Duodenal mucosa (tissue), 2 donors: ENCODE measurements around the gene ASB3.

ENCODE experiments used
- H3K27ac ChIP-seq: one replicate; pipeline ENCODE4 v1.7.0; 2013; ENCODE audit warnings: low read depth, low read length
- H3K27me3 ChIP-seq, 2 donors: one replicate each; pipeline ENCODE4 v1.7.0; 2013; ENCODE audit warnings: low read length in 2 of 2, control low read depth in 1 of 2; ENCODE audit not compliant: insufficient read depth in 2 of 2, control insufficient read depth in 1 of 2
- H3K36me3 ChIP-seq, 2 donors: one replicate each; pipeline ENCODE4 v1.7.0; 2013; ENCODE audit warnings: low read length in 2 of 2, control low read depth in 1 of 2; ENCODE audit not compliant: insufficient read depth in 2 of 2, control insufficient read depth in 1 of 2
- H3K4me1 ChIP-seq, 2 donors: one replicate each; pipeline ENCODE4 v1.7.0; 2013; ENCODE audit warnings: low read length in 2 of 2, control low read depth in 1 of 2; ENCODE audit not compliant: insufficient read depth in 2 of 2, control insufficient read depth in 1 of 2
- H3K4me3 ChIP-seq, 2 donors: one replicate each; pipeline ENCODE4 v1.7.0; 2013; ENCODE audit warnings: low read length in 2 of 2, low read depth in 1 of 2
- H3K9ac ChIP-seq, 2 donors: one replicate each; pipeline ENCODE4 v1.7.0; 2013; ENCODE audit warnings: low read length in 2 of 2, low read depth in 1 of 2
- H3K9me3 ChIP-seq, 2 donors: one replicate each; pipeline ENCODE4 v1.7.0; 2013; ENCODE audit warnings: low read length in 2 of 2, control low read depth in 1 of 2; ENCODE audit not compliant: control insufficient read depth in 1 of 2

The ASB3 gene

DNA sequence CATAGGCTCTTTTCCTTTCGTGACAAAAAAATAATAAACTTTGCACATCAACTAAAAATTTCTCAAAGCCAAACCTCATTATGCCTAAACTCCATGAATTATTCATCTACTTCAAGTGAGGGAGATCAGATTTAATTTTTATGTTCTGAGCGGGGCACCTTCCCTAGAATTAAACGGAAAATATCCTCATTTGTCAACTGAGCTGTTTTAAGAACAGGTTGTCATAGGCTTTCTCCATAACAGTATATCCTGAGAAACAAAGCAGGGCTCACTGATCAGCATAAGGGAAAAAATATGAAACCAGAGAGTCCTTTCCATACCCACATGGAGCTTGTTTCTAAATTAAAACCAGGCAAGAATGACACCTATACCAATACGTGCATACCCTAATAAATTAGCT, 150.6 kb downstream of the ASB3 start:
- Histone ChIP-seq H3K9ac (no peak overlapping the region), H3K36me3 (no peaks in the 10 kb centered on the region), H3K27me3 (no peaks in the 10 kb centered on the region), H3K4me1 (no peaks in the 10 kb centered on the region), H3K9me3 (no peaks in the 10 kb centered on the region), H3K27ac (no peak overlapping the region), H3K4me3 (no peak overlapping the region)

DNA sequence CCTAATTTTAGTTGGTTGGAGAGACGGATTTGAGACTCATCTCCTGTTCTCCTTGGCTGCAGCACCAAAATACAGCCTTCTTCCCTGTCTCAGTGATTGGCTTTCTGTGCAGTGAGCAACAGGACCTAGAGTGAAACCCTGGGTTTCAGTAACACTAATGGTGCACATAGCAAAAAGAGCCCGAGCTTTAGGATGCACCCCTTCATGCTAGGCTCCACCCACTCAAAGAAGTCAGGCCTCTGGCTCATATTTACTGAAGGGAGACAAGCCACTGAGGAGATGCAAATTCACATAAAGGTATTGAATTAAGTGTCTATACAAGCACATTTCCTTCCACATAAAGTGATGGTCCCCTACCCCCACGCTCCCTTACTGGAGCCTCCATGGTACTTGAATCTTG, 151.1 kb downstream of the ASB3 start:
- Histone ChIP-seq H3K4me1 (no peaks in the 10 kb centered on the region), H3K27me3 (no peaks in the 10 kb centered on the region), H3K9me3 (no peaks in the 10 kb centered on the region), H3K27ac (no peak overlapping the region), H3K9ac (no peak overlapping the region), H3K4me3 (no peak overlapping the region), H3K36me3 (no peaks in the 10 kb centered on the region)

GRCh38 chr2:53633441-53633840, 153.3 kb downstream of the ASB3 start:
- H3K4me3 ChIP-seq: no peak overlapping the region
- no peak overlapping the region for H3K9ac ChIP-seq
- no peak overlapping the region for H3K27ac ChIP-seq
- H3K36me3 ChIP-seq: no peaks in the 10 kb centered on the region
- no peaks in the 10 kb centered on the region for H3K9me3 ChIP-seq
- no peaks in the 10 kb centered on the region for H3K4me1 ChIP-seq
- no peaks in the 10 kb centered on the region for H3K27me3 ChIP-seq

DNA sequence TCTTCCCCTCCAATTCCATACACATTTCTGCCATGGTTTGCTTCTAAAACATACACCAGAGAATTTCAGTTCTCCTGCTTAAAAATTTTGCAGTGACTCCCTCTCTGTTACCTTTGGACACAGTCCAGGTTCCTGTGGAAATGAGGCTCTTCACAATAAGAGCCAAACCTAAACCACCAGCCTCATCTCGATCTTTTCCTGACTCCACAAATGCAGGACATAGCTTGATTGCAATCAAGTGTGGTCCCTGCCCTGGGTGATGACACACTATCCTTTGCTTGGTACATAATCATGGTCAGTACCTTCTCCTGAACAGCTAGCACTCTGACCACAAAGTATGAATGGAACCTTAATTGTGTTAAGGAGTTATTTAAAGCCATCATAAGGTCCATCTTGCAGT, 154.0 kb downstream of the ASB3 start:
- Histone ChIP-seq H3K4me1 (no peaks in the 10 kb centered on the region), H3K27me3 (no peaks in the 10 kb centered on the region), H3K27ac (no peak overlapping the region), H3K9ac (no peak overlapping the region), H3K4me3 (no peak overlapping the region), H3K9me3 (no peaks in the 10 kb centered on the region), H3K36me3 (no peaks in the 10 kb centered on the region)

DNA sequence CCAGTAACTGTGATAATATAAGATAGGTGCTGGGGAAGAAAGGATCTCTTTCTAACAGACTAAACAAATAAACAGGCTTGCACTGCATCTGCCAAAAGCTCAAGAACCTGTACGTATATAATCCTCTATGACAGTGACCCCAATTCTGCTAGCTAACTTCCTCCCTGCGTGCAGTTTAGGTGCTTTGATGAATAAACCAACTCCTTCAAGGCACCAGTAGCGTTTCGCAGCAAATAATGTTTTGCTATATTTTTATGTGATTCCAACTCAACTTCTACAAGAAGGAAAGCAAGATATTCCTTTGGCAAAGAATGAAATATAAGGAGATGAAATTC, 154.7 kb downstream of the ASB3 start:
- Histone ChIP-seq H3K27me3 (no peaks in the 10 kb centered on the region), H3K4me3 (no peak overlapping the region), H3K9ac (no peak overlapping the region), H3K4me1 (no peaks in the 10 kb centered on the region), H3K9me3 (no peaks in the 10 kb centered on the region), H3K36me3 (no peaks in the 10 kb centered on the region), H3K27ac (no peak overlapping the region)

GRCh38 chr2:53631313-53632125, 155.2 kb downstream of the ASB3 start:
- H3K27me3 ChIP-seq: no peaks in the 10 kb centered on the region
- H3K9ac ChIP-seq: no peak overlapping the region
- H3K27ac ChIP-seq: no peak overlapping the region
- no peaks in the 10 kb centered on the region for H3K9me3 ChIP-seq
- H3K36me3 ChIP-seq: no peaks in the 10 kb centered on the region
- H3K4me1 ChIP-seq: no peaks in the 10 kb centered on the region
- H3K4me3 ChIP-seq: no peak overlapping the region

- H3K36me3 ChIP-seq: no peaks in the 10 kb centered on the region
- H3K9me3 ChIP-seq: no peaks in the 10 kb centered on the region
- H3K27me3 ChIP-seq: no peaks in the 10 kb centered on the region
- no peak overlapping the region for H3K27ac ChIP-seq
- no peak overlapping the region for H3K9ac ChIP-seq
- no peak overlapping the region for H3K4me3 ChIP-seq
- H3K4me1 ChIP-seq: no peaks in the 10 kb centered on the region
Observed at GRCh38 chr2:53630026-53630606, 156.6 kb downstream of the ASB3 start.

- Histone ChIP-seq H3K9ac (no peak overlapping the region), H3K36me3 (no peaks in the 10 kb centered on the region), H3K27ac (no peak overlapping the region), H3K4me3 (no peak overlapping the region), H3K27me3 (no peaks in the 10 kb centered on the region), H3K4me1 (no peaks in the 10 kb centered on the region), H3K9me3 (no peaks in the 10 kb centered on the region)
Observed at GRCh38 chr2:53629501-53629900, 157.3 kb downstream of the ASB3 start.

DNA sequence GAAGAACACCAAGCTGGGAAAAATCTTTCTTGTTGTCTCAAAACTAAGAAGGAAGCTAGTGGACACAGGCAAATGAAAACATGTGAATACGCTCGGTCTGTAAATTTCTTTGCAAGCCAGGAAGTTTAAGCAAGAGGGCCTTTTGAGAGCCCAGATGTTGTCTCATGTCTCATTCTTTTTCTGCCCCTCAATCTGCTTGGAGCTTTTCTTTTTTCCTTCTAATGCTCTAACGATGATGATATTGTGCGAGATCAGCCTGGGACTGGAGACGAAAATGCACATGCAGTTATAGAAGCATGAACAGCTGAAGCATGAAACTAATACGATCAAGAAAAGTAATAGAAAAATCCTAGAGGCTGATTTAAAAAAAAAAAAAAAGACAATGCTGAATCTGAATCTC, 157.8 kb downstream of the ASB3 start:
- no peaks in the 10 kb centered on the region for H3K27me3 ChIP-seq
- no peak overlapping the region for H3K9ac ChIP-seq
- H3K4me1 ChIP-seq: no peaks in the 10 kb centered on the region
- no peaks in the 10 kb centered on the region for H3K9me3 ChIP-seq
- H3K27ac ChIP-seq: no peak overlapping the region
- no peak overlapping the region for H3K4me3 ChIP-seq
- no peaks in the 10 kb centered on the region for H3K36me3 ChIP-seq

GRCh38 chr2:53622141-53622540, 164.6 kb downstream of the ASB3 start:
- Histone ChIP-seq H3K9me3 (no peaks in the 10 kb centered on the region), H3K36me3 (no peaks in the 10 kb centered on the region), H3K9ac (no peak overlapping the region), H3K27me3 (no peaks in the 10 kb centered on the region), H3K4me3 (no peak overlapping the region), H3K4me1 (no peaks in the 10 kb centered on the region), H3K27ac (no peak overlapping the region)
